ENCODE measurements around the gene PLEKHG4B. TPM values are rescaled to one million over a fixed set of nuclear protein-coding genes. Genes with fewer than 3 reads are reported as not detected.
A peak's percentile ranks its signal among the peaks of the same experiment; 100 is the strongest.

Gene PLEKHG4B
- total and polyA plus RNA-seq, 3 experiments from 2014 or later = not detected

DNA sequence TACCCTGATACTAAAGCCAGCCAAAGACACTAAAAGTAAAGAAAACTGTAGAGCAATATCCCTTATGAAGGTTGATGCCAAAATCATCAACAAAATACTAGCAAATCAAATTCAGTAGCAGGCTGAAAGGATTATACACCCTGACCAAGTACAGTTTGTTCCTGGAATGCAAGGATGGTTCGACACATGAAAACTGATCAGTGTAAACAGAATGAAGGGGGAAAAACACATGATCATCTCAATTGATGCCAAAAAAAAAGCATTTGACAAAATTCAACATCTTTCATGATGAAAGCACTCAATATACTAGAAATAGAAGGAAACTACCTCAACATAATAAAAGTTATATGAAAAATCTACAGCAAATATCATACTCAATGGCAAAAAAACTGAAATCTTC is 55.8 kb downstream of the PLEKHG4B start:
- Mint-ChIP-seq H3K4me1 (no peaks in the 10 kb centered on the region), H3K36me3 (peaks cover 0 to 11% (median 1%) of the 10 kb centered on the region in 3 donors), H3K27me3 (peaks cover 12 to 18% of the 10 kb centered on the region in 2 donors), H3K27ac (no peak overlapping the region), H3K4me3 (no peak overlapping the region), H3K9me3 (peaks cover 13 to 32% (median 30%) of the 10 kb centered on the region in 5 donors)
- ChIA-PET CTCF (no interaction called here), POLR2A (no interaction called here)
- H3K4me1 ChIP-seq (ENCODE audit: insufficient read depth, low read length) = no peaks in the 10 kb centered on the region
- H3K9me3 ChIP-seq (ENCODE audit: low read length) = peaks cover 9% of the 10 kb centered on the region
- H3K27me3 ChIP-seq (ENCODE audit: insufficient read depth, low read length, poor library complexity, severe bottlenecking) = no peaks in the 10 kb centered on the region
- no peaks in the 10 kb centered on the region for H3K36me3 ChIP-seq (ENCODE audit: insufficient read depth, low read length)
- no peak overlapping the region for H3K27ac ChIP-seq (ENCODE audit: low read depth, low read length)
- no peak overlapping the region for H3K4me3 ChIP-seq (ENCODE audit: low read length)
- DNase-seq = no peak

DNA sequence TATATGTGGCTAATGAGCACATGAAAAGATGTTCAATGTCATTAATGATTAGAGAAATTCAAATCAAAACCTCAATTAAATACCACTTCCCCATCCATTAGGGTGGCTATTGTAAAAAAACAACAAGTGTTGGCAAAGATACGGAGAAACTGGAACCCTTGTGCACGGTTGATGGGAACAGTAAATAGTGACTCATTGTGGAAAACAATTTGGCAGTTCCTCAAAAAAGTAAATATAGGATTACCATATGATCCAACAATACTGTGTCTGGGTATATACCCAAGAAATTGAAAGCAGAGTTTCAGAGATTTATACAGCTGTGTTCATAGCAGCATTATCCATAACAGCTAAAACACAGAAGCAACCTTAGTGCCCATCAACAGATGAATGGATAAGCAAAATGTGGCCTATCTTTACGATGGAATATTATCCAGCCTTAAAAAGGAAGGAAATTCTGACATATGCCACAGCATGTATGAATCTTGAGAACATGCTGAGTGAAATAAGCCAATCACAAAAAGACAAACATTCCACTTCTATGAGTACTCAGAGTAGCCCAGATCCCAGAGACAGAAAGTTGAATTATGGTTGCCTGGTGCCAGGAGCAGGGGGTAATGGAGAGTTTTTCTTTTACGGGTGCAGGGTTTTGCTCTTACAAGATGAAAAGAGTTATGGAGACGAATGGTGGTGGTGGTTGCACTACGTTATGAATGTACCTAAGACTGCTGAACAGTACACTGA is 57.9 kb downstream of the PLEKHG4B start:
- POLR2A ChIA-PET = no interaction called here
- Mint-ChIP-seq H3K4me1 (no peaks in the 10 kb centered on the region), H3K9me3 (peaks cover 13 to 32% (median 30%) of the 10 kb centered on the region in 5 donors), H3K27ac (no peak overlapping the region), H3K27me3 (peaks cover 6 to 12% of the 10 kb centered on the region in 2 donors), H3K36me3 (peaks cover 0 to 11% (median 1%) of the 10 kb centered on the region in 3 donors), H3K4me3 (no peak overlapping the region)
- H3K4me1 ChIP-seq (ENCODE audit: insufficient read depth, low read length) = no peaks in the 10 kb centered on the region
- no peaks in the 10 kb centered on the region for H3K27me3 ChIP-seq (ENCODE audit: insufficient read depth, low read length, poor library complexity, severe bottlenecking)
- no peak overlapping the region for H3K27ac ChIP-seq (ENCODE audit: low read depth, low read length)
- H3K9me3 ChIP-seq (ENCODE audit: low read length) = peaks cover 9% of the 10 kb centered on the region
- CTCF ChIA-PET = no interaction called here
- no peak for DNase-seq
- H3K36me3 ChIP-seq (ENCODE audit: insufficient read depth, low read length) = no peaks in the 10 kb centered on the region
- H3K4me3 ChIP-seq (ENCODE audit: low read length) = no peak overlapping the region

DNA sequence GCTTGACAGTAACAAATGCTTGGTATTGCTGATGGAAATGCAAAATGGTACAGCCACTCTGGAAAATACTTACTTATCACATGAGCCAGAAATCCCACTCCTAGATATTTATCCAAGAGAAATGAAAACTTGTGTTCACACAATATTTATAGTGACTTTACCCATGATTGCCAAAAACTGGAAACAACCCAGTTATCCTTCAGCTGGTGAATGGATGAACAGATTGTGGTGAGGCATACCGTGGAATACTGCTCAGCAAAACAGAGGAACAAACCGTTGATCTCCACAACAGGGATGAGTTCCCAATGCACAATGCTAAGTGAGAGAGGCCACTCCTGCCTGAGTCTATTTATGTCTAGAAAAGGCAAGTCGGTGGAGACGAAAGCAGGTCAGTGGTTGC is 58.8 kb downstream of the PLEKHG4B start:
- H3K36me3 ChIP-seq (ENCODE audit: insufficient read depth, low read length) = no peaks in the 10 kb centered on the region
- no peak overlapping the region for H3K27ac Mint-ChIP-seq
- H3K36me3 Mint-ChIP-seq = peaks cover 0 to 11% (median 1%) of the 10 kb centered on the region in 3 donors
- peaks cover 13 to 30% (median 28%) of the 10 kb centered on the region in 5 donors for H3K9me3 Mint-ChIP-seq
- POLR2A ChIA-PET = no interaction called here
- H3K27me3 Mint-ChIP-seq = peaks cover 6 to 16% of the 10 kb centered on the region in 2 donors
- CTCF ChIA-PET = no interaction called here
- no peak for DNase-seq
- H3K27ac ChIP-seq (ENCODE audit: low read depth, low read length) = no peak overlapping the region
- no peak overlapping the region for H3K4me3 ChIP-seq (ENCODE audit: low read length)
- no peaks in the 10 kb centered on the region for H3K4me1 Mint-ChIP-seq
- H3K27me3 ChIP-seq (ENCODE audit: insufficient read depth, low read length, poor library complexity, severe bottlenecking) = no peaks in the 10 kb centered on the region
- no peaks in the 10 kb centered on the region for H3K4me1 ChIP-seq (ENCODE audit: insufficient read depth, low read length)
- H3K9me3 ChIP-seq (ENCODE audit: low read length) = peaks cover 9% of the 10 kb centered on the region
- H3K4me3 Mint-ChIP-seq = no peak overlapping the region

DNA sequence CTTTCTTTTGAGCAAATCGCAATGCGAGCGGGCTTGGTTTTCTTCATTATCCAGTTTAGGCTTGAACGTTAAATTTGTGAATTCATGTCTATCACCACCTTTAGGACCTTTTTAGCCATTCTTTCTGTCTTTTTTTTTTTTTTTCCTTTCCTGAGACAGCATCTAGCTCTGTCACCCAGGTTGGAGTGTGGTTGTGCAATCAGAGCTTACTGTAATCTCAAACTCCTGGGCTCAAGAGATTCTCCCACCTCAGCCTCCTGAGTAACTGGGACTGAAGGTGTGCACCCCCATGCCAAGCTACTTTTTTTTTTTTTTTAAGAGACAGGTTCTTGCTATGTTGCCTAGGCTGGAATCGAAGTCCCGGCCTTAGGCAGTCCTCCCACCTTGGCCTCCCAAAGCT is 60.1 kb downstream of the PLEKHG4B start:
- Mint-ChIP-seq H3K27ac (peak overlapping the region in 1 of 8 donors; percentile 67), H3K27me3 (peaks cover 6 to 17% of the 10 kb centered on the region in 2 donors), H3K36me3 (peaks cover 0 to 10% (median 1%) of the 10 kb centered on the region in 3 donors), H3K9me3 (peaks cover 10 to 21% (median 18%) of the 10 kb centered on the region in 5 donors), H3K4me3 (no peak overlapping the region), H3K4me1 (no peaks in the 10 kb centered on the region)
- CTCF ChIA-PET = no interaction called here
- Histone ChIP-seq H3K36me3 (ENCODE audit: insufficient read depth, low read length) (no peaks in the 10 kb centered on the region), H3K27me3 (ENCODE audit: insufficient read depth, low read length, poor library complexity, severe bottlenecking) (no peaks in the 10 kb centered on the region), H3K27ac (ENCODE audit: low read depth, low read length) (no peak overlapping the region), H3K4me1 (ENCODE audit: insufficient read depth, low read length) (no peaks in the 10 kb centered on the region), H3K9me3 (ENCODE audit: low read length) (peaks cover 8% of the 10 kb centered on the region), H3K4me3 (ENCODE audit: low read length) (no peak overlapping the region)
- POLR2A ChIA-PET = no interaction called here
- no peak for DNase-seq

DNA sequence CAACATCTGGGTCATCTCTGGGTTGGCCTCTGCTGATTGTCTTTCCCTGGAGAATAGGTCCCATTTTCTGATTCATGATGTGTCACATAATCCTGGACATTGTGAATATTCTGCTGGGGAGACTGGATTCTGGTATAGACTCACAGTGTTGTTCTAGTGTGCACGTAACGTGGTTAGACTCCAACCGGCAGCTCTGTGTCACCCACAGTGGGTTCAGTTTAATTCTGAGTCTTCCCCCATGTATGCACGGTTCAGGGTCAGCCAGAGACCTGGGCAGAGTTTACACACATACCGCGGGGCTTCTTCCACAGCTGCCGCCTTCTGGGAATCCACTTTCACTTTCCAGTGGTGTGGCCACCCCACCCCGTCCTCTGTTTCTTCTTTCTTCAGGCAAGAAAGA is 61.3 kb downstream of the PLEKHG4B start:
- H3K4me3 Mint-ChIP-seq = no peak overlapping the region
- CTCF ChIA-PET = no interaction called here

DNA sequence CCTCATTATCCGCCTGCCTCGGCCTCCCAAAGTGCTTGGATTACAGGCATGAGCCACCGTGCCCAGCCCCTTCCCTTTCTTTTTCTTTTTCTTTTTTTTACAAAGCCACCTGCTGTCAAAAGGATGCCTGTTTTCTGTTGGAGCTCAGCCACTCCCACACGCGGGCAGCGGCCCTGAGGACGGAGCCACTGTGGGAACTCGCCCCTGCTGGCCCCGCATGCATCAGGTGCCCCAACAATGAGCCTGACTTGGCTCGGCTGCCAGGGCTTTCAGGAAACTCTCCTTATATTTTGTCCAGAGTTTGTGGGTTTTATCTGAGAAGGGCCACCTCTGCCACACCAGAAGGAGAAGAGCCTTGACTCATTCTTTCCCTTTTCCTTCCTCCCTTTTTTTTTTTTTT is 62.3 kb downstream of the PLEKHG4B start:
- Histone ChIP-seq H3K4me1 (ENCODE audit: insufficient read depth, low read length) (no peaks in the 10 kb centered on the region), H3K27ac (ENCODE audit: low read depth, low read length) (no peak overlapping the region), H3K9me3 (ENCODE audit: low read length) (no peaks in the 10 kb centered on the region), H3K36me3 (ENCODE audit: insufficient read depth, low read length) (no peaks in the 10 kb centered on the region), H3K4me3 (ENCODE audit: low read length) (no peak overlapping the region), H3K27me3 (ENCODE audit: insufficient read depth, low read length, poor library complexity, severe bottlenecking) (no peaks in the 10 kb centered on the region)
- no peak overlapping the region for H3K27ac Mint-ChIP-seq
- peaks cover 5 to 11% of the 10 kb centered on the region in 2 donors for H3K27me3 Mint-ChIP-seq
- peaks cover 0 to 2% (median 1%) of the 10 kb centered on the region in 5 donors for H3K9me3 Mint-ChIP-seq
- H3K36me3 Mint-ChIP-seq = no peaks in the 10 kb centered on the region
- ChIA-PET POLR2A (no interaction called here), CTCF (no interaction called here)
- H3K4me1 Mint-ChIP-seq = no peaks in the 10 kb centered on the region
- DNase-seq = no peak
- no peak overlapping the region for H3K4me3 Mint-ChIP-seq

More for the DNA sequence above, 61.3 kb downstream of the PLEKHG4B start:
- H3K9me3 Mint-ChIP-seq = peaks cover 0 to 11% (median 7%) of the 10 kb centered on the region in 5 donors
- no peaks in the 10 kb centered on the region for H3K4me1 Mint-ChIP-seq
- peaks cover 3 to 9% of the 10 kb centered on the region in 2 donors for H3K27me3 Mint-ChIP-seq
- POLR2A ChIA-PET = no interaction called here
- no peaks in the 10 kb centered on the region for H3K36me3 ChIP-seq (ENCODE audit: insufficient read depth, low read length)
- H3K27me3 ChIP-seq (ENCODE audit: insufficient read depth, low read length, poor library complexity, severe bottlenecking) = no peaks in the 10 kb centered on the region
- H3K27ac ChIP-seq (ENCODE audit: low read depth, low read length) = no peak overlapping the region
- H3K9me3 ChIP-seq (ENCODE audit: low read length) = no peaks in the 10 kb centered on the region
- no peak overlapping the region for H3K27ac Mint-ChIP-seq
- no peak overlapping the region for H3K4me3 ChIP-seq (ENCODE audit: low read length)
- H3K4me1 ChIP-seq (ENCODE audit: insufficient read depth, low read length) = no peaks in the 10 kb centered on the region
- DNase-seq = no peak
- H3K36me3 Mint-ChIP-seq = peaks cover 0 to 1% (median 0%) of the 10 kb centered on the region in 3 donors

DNA sequence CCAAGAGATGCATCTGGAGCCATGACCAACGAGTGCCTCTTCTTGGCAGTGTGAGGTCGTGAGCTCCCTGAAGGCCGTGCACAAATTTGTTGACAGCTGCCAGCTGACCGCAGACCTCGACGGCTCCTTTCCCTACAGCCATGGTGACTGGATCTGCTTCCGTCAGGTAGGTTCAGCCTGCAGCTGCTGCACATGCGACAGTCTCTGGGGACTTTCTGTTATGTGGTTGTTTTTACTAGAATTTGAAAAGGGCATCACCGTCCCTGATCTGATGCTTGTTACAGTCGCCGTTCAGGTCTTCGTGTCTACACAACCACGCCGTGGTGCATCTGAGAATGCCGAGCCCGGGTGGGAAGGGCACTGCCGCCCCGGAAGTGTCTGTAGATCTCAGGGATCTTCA is 62.9 kb downstream of the PLEKHG4B start:
- peaks cover 5 to 17% of the 10 kb centered on the region in 2 donors for H3K27me3 Mint-ChIP-seq
- no peaks in the 10 kb centered on the region for H3K27me3 ChIP-seq (ENCODE audit: insufficient read depth, low read length, poor library complexity, severe bottlenecking)
- H3K9me3 Mint-ChIP-seq = no peaks in the 10 kb centered on the region
- no peaks in the 10 kb centered on the region for H3K36me3 Mint-ChIP-seq
- DNase-seq = no peak
- H3K9me3 ChIP-seq (ENCODE audit: low read length) = no peaks in the 10 kb centered on the region
- no peak overlapping the region for H3K4me3 ChIP-seq (ENCODE audit: low read length)
- no peak overlapping the region for H3K27ac Mint-ChIP-seq
- ChIA-PET CTCF (no interaction called here), POLR2A (no interaction called here)
- no peak overlapping the region for H3K27ac ChIP-seq (ENCODE audit: low read depth, low read length)
- no peaks in the 10 kb centered on the region for H3K4me1 ChIP-seq (ENCODE audit: insufficient read depth, low read length)
- no peak overlapping the region for H3K4me3 Mint-ChIP-seq
- H3K4me1 Mint-ChIP-seq = no peaks in the 10 kb centered on the region
- H3K36me3 ChIP-seq (ENCODE audit: insufficient read depth, low read length) = no peaks in the 10 kb centered on the region

DNA sequence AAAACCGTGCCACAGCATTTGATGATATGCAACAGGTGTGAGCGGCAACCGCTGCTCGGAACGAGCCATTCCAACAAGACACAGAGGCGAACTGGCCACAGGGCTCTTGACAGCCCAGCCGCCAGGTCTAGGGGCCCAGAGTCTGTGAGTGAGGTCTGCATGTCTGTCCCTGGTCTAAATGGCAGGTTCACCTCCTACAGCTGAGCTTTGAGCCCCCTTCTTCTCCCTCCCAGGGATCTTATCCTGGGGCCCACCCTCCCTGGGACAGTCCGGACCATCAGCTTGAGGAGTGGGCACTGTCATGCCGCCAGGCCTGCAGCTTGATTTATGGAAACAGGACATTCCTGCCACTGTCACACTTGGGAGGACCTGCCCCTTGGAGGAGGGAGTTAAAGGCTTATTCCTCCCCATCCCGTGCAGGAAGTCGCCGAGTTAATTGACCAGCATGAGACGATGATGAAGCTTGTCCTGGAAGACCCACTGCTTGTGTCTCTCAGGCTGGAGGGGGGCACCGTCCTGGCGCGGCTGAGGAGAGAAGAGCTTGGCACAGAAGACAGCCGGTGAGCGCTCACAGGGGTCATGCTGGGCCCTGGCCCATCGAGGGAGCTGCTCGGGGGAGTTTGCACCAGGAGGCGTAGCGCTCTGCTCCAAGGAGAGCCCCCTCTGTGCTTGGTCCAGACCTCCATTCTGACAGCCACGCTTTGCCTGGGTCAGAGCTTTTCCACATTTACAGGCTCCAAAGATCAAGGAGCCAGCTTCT is 63.9 kb downstream of the PLEKHG4B start:
- Mint-ChIP-seq H3K36me3 (no peaks in the 10 kb centered on the region), H3K4me3 (no peak overlapping the region), H3K4me1 (no peaks in the 10 kb centered on the region), H3K27ac (no peak overlapping the region), H3K27me3 (peaks cover 8 to 26% of the 10 kb centered on the region in 2 donors), H3K9me3 (no peaks in the 10 kb centered on the region)
- Histone ChIP-seq H3K27me3 (ENCODE audit: insufficient read depth, low read length, poor library complexity, severe bottlenecking) (no peaks in the 10 kb centered on the region), H3K4me1 (ENCODE audit: insufficient read depth, low read length) (no peaks in the 10 kb centered on the region), H3K4me3 (ENCODE audit: low read length) (no peak overlapping the region), H3K9me3 (ENCODE audit: low read length) (no peaks in the 10 kb centered on the region), H3K27ac (ENCODE audit: low read depth, low read length) (no peak overlapping the region), H3K36me3 (ENCODE audit: insufficient read depth, low read length) (no peaks in the 10 kb centered on the region)
- DNase-seq = no peak
- POLR2A ChIA-PET = no interaction called here
- CTCF ChIA-PET = no interaction called here

Measured in CD8-positive, alpha-beta memory T cell (primary cell).